IPS-18c (cell line): Measurements from ENCODE around the gene ABCA1.
A peak's percentile ranks its signal among the peaks of the same experiment; 100 is the strongest.
"Not testable (repeated sequence)": the region's sequence is repeated elsewhere in the genome, so short reads cannot be mapped to it uniquely, and the experiment has no call there.

ENCODE experiments used
- H3K4me3 ChIP-seq: 2 replicates; pipeline ENCODE4 v1.7.0; 2013; ENCODE audit warnings: low read depth, mild to moderate bottlenecking, low read length, moderate library complexity; ENCODE audit not compliant: insufficient read depth
- H3K9me3 ChIP-seq: one replicate; pipeline ENCODE4 v1.6.1; 2013; ENCODE audit warnings: mild to moderate bottlenecking, low read length, moderate library complexity; ENCODE audit not compliant: control insufficient read depth, insufficient read depth

Gene ABCA1

DNA sequence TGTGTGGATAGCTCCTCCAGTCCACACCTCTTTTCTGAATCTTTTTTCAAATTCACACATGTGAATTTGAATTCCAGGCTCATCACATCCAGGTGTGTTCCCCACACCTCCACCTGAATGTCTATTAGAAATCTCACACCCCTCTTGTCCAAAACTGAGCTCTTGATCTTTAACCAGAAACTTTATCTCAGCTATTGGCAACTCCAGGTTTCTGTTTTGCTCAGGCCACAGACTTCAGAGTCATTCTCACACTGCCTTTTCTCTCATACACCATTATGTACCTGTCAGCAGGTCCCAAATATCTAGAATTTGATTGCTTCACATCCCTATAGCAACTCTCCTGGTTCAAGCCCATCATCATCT lies 152.4 kb downstream of the ABCA1 start:
- Histone ChIP-seq H3K4me3 (no peak overlapping the region), H3K9me3 (no peaks in the 10 kb centered on the region)

DNA sequence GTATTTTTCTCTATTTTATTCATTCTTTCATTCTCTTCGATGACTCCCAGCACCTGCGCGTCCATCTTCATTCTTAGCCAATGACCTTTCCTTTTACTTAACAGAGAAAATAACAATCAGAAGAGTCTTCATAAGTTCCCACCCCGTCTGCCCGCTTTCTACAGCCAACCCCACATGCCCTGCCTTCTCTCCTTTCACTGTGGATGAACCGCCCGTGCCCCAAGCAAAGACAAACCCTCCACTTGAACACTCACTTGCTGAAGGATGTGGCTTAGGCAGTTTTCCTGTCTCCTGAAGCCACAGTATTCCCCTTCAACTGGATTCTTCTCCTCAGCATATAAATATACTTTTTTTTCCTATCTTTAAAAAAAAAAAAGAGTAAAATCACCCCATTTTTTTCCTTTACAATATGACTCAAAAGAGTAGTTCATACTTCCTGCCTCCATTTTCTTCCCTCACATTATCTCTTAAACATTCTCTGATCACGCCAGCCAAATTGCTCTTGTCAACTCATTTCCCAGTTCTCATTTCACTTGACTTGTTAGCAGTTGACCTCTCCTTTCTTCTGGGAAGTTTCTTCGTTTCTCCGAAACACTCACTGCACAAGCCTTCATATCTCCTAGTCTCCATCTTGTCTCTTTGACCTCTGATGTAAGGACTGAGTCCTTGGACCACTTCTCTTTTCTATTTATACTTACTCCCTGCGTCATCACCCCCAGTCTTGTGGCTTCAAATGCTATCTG lies 153.0 kb downstream of the ABCA1 start:
- Histone ChIP-seq H3K4me3 (no peak overlapping the region), H3K9me3 (no peaks in the 10 kb centered on the region)

DNA sequence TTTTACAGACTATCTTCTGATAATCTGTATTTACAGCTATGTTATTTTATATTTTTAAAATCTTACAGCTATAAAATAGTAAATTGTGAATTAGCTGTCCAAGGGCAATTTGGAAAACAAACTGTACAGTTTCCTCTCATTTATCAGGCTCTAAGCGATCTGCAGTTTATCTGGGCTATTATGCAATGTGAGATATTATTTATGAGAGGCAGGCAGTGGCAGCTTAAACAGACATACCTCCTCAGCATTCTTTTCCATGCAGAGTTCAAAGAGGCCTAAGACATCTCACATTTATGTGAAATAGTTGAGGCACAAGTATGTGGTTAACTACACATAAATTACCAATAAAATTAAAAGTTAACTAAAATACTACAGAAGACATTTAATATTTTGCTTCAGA lies 153.8 kb downstream of the ABCA1 start:
- Histone ChIP-seq H3K9me3 (no peaks in the 10 kb centered on the region), H3K4me3 (no peak overlapping the region)

DNA sequence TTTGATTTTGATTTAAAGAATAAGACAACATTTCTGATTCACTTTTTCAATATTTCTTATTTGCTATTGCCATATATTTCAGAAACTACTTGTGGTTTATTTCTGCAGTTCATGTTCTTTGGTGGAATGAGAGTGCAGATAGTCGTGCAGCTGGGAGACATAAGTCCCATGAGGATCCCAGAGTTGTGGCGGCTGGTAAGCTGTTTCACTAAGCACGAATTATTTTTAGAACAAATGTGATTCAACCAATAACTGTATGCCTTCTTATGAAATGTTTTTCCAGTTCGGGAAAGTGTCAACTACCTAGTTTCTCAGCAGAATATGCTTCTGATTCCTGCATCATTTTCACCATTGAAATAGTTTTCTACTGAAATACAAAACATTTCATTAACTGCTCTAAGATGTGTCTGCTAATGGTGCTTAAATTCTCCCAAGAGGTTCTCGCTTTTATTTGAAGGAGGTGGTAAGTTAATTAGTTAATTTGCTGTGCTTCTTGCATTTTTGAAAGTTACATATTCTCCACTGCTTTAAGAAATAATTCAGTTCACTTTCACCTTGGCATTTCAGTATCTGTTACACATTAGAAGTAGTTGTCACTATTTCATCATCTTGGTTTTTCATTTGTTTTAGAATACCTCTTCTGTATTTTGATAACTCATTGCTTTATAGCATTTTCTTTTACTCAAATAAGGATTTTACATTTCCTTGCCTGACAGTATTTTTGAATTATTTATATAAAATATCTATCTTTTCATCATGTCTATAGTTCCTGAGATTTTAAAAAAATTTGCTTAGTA lies 155.0 kb downstream of the ABCA1 start:
- Histone ChIP-seq H3K4me3 (no peak overlapping the region), H3K9me3 (no peaks in the 10 kb centered on the region)

DNA sequence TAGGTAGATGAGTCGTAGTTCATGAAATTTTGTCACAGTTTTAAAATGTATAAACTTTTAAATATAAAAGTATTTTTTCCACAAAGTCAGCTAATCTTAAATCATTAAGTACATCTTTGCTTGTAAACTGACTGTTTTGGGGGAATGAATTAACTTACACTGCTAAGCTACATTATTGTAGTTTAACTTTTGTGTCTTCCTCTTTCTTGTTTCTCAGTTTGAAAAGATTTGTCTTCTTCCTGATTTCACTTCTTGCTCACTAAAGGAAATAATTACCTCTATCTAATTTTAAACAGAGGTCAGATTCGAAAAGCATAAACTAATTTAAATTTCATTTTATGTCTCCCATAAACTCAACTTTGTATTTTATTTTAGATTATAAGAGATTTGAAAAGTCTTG lies 158.3 kb downstream of the ABCA1 start:
- no peak overlapping the region for H3K4me3 ChIP-seq
- no peaks in the 10 kb centered on the region for H3K9me3 ChIP-seq

DNA sequence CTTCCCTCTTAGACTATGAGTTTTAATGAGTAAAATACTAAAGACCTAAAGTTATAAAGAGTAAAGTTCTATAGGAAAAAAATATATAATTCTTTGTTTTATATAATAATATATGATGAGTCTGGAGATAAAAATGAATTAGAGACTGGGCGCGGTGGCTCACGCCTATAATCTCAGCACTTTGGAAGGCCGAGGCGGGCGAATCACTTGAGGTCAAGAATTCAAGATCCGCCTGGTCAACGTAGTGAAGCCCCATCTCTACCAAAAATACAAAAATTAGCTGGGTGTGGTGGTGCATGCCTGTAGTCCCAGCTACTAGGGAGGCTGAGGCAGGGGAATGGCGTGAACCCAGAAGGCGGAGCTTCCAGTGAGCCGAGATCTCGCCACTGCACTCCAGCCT lies 158.9 kb downstream of the ABCA1 start:
- H3K9me3 ChIP-seq = not testable (repeated sequence)

DNA sequence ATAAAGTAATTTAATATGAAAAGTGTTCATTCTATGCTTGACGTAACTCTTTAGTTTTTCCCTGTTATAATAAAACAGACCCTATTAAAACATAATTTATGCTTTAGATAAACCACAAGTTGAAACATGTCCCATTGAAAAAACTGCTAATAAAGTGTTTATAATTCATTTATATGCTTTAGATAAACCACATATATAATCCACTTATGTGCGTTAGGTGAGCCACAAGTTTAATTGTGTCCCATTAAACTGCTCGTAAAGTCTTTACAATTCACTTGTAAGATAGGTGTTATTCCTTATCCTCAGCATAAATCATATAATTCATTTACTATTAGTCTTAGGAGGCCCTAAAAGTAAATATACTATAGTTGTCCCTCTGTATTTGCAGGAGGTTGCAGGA lies 160.4 kb downstream of the ABCA1 start:
- Histone ChIP-seq H3K4me3 (no peak overlapping the region), H3K9me3 (no peaks in the 10 kb centered on the region)

More for the DNA sequence above, 158.9 kb downstream of the ABCA1 start:
- H3K4me3 ChIP-seq = not testable (repeated sequence)

DNA sequence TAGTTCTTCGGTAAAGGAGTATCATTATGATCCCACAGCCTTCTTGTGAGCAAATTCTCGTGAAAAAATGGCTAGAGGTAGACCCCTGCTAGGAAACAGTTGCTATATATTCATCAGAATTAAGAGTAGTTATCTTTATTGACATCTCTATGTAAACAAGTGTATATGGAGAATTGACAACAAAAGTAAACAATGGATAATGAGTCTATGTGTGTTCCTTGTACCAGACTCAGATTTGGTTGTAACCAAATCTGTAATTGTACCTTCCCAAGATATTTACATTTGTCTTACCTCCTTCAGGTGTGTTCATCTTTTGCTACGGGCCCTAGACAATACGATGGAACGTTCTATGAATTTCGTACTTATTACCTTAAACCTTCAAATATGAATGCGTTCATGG lies 161.9 kb downstream of the ABCA1 start:
- no peak overlapping the region for H3K4me3 ChIP-seq
- H3K9me3 ChIP-seq = no peaks in the 10 kb centered on the region

DNA sequence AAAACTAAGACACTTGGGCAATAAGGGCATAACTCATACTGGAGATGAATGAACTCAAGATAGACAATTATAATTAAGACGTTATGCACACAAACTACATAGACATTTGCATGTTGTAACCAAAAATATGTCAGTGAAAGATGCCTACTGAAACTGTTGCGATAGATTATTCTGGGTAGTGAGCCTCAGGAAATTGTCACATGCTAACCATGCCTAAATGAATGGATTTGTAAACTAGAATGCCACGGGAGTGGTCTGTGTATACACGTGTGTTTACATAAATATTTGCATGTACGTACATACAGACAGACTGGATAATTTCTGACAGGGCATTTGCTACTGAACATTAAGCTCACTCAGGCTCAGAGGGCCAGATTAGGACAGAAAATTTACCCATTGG lies 162.8 kb downstream of the ABCA1 start:
- no peak overlapping the region for H3K4me3 ChIP-seq
- H3K9me3 ChIP-seq = no peaks in the 10 kb centered on the region

DNA sequence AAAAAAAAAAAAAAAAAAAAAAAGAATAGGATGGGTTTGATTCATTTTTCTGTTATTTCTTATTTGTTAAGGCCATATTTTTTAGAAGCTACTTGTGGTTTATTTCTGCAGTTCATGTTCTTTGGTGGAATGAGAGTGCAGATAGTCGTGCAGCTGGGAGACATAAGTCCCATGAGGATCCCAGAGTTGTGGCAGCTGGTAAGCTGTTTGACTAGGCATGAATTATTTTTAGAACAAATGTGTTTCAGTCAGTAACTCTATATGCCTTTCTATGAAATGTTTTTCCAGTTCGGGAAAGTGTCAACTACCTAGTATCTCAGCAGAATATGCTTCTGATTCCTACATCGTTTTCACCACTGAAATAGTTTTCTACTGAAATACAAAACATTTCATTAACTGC lies 169.0 kb downstream of the ABCA1 start:
- Histone ChIP-seq H3K9me3 (no peaks in the 10 kb centered on the region), H3K4me3 (no peak overlapping the region)

DNA sequence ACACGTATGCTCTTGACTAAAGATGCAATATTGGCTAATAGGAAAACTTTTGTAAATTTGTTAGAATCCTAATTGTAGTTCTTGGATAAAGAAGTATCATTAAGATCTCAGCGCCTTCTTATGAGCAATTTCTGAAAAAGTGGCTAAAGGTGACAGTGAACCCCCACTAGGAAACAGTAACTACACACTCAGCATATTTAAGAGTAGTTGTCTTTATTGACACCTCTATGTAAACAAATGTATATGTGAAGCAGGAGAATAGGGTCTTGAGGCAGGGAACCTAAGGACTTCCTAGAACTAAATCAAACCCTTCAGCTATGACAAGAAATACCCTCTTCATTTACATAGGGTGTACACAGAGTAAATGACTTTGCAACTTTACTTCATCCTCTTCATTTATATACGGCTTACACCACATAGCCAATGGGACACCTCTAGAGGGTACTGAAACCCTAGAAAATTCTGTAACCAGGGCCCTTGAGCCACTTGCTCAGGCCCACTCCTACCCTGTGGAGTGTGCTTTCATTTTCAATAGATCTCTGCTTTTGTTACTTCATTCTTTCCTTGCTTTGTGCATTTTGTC lies 177.7 kb downstream of the ABCA1 start:
- no peaks in the 10 kb centered on the region for H3K9me3 ChIP-seq
- H3K4me3 ChIP-seq = no peak overlapping the region

DNA sequence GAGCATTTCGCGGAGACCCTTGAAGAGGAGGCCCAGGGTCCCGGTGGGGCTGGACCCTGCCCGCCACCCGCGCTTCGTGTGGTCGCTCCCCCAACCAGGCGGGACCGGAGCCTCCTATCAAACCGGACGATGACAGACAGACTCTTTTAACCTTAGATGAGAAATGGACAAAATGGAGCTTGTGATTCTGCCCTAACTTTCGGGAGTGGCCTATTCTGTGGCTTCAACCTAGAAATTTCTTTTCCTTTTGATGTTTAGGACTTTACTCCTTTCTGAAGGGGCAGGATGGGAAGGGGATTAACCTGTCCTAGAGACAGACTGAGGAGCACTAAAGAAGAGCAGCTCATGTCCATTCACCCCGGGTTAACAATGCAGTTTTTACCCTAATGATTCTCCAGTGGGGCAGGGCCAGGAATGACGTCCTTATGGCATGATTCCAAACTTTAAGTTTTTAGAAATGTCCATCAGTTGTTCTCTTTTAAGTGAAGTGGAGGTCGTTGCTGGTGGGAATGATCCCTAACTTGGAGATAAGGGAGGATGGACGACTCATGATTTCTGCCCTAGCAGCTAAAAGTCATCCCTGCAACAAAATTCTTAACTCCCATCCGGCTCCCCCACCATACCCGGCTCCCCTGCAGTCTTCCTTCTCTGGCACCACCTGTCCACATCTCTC lies 179.5 kb downstream of the ABCA1 start:
- Histone ChIP-seq H3K4me3 (peak overlapping the region; percentile 88), H3K9me3 (no peaks in the 10 kb centered on the region)

DNA sequence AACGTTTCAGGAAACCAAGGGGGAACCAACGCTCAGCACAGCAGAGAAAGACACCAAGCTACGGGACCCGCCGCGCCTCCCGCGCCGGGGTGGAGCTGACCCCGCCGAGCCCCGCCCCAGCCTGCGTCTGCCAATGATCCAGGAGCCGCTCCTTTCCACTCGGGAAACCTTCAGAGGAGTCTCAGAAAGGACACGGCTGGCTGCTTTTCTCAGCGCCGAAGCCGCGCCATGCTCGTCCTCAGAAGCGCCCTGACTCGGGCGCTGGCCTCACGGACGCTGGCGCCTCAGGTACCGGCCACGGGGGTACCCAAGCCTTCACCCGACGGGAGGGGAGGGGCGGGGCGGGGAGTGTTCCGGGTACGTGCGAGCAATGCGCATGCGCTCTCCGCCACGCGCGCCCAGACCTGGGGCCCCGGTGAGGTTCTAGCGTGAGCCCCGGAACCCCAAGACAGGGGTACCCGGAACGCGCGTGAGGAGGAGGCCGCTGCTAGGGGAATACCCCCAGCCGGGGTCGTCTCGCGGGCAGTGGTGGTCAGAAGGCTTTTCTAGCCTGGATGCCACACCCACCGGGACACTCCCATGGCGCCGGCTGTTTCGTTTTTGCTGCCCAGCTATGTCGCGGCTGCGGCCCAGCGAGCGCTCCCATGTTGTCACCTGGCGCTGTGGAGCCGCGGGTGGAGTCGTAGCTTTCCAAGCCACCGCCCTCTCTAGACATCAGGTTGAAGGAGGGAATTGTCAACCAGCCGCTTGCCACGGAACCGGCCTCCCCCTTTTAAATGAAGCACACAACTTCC lies 180.2 kb downstream of the ABCA1 start, which contains the start of gene NIPSNAP3A:
NIPSNAP3A (plus strand) TSS at position 119 of the 794 bp plus-strand sequence; CDS start at position 229, 110 bp downstream.
- Histone ChIP-seq H3K4me3 (peak within 1 kb of the TSS; percentile 88), H3K9me3 (no peaks in the 10 kb centered on the region)

DNA sequence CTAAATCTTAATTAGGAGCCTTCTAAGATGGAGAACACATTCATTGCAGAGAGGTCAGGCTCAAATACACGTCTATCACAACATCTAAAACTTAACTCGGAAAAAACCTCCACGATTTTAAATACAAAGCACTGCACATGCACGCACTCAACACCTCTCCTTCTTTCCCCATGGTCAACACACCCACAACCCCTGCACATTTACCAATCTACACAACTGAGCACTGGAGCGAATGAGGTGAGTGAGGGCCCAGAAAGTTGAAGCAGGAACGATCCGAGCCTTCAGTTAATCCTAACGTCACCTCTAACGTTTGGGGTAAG lies 180.8 kb downstream of the ABCA1 start:
- H3K4me3 ChIP-seq = peak overlapping the region; percentile 88
- H3K9me3 ChIP-seq = no peaks in the 10 kb centered on the region

DNA sequence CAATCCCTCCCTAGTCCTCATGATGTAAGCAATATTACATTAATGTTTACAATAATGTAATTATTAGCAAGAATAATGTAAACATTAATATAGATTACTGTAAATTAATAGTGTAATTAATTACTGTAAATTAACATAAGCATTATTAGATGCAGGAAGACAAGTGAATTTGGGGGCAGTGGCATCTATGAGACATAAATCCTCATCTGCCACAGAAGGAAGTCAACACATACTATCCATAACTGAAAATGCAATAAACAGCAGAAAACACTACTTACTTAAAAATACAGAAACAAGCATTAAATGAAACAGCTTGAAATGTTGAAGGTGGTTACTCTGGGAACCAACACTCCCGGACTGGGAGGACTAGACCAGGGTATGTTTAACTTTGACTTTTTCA lies 181.2 kb downstream of the ABCA1 start:
- Histone ChIP-seq H3K4me3 (peak overlapping the region; percentile 88; the same call in 1 of the 2 replicates), H3K9me3 (no peaks in the 10 kb centered on the region)

DNA sequence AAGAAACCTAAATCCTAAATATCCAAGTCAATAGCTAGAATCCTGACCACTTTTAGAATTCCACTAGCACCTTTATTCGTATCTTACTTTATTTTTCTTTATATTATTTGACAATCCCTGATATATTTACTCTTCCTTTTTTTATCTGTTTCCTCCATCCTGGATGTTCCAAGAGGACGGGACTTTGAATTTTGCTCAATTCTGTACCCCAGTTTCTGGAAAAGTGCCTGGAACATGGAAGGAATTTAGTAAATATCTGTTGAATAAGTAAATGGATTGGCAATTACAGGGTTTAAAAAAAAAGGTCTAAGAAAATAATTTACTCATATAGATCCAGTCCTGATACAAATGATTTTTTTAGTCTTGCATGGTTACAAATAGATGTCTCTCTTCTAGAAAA lies 181.7 kb downstream of the ABCA1 start:
- H3K4me3 ChIP-seq = no peak overlapping the region
- H3K9me3 ChIP-seq = no peaks in the 10 kb centered on the region

DNA sequence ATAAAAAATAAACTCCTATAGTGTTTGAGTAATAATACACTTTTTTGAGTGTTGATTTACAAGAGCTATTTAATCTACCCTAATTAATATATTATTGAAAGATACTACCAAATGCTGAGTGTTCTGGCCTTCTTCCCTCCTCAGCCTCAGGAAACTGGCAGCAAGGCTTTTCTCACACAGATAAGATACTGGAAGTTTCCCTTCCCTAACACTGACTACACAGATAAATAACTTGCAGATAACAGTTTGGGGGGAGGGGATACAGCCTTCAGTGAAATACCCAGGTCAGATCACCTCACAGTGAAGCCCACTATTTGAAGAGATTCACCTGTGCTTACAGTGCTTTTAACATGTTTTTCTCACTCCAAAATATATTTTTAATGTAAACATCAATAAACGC lies 182.1 kb downstream of the ABCA1 start:
- Histone ChIP-seq H3K9me3 (no peaks in the 10 kb centered on the region), H3K4me3 (no peak overlapping the region)
